Measurements from ENCODE around the gene AMH. TPM values are rescaled to one million over a fixed set of nuclear protein-coding genes. Genes with fewer than 3 reads are reported as not detected.

Gene AMH
- total RNA-seq, 1 donor from 2014 or later = 3.5 TPM

- peaks cover 41% of the 10 kb centered on the region for H3K79me2 ChIP-seq (ENCODE audit: low read depth)
- H2AFZ ChIP-seq (replicated peaks) = no peak overlapping the region
- H3K27ac ChIP-seq = no peak overlapping the region
- no peak for DNase-seq (ENCODE audit: low spot score)
- Mint-ChIP-seq H3K36me3 (no peaks in the 10 kb centered on the region), H3K9me3 (no peaks in the 10 kb centered on the region), H3K27ac (no peak overlapping the region), H3K27me3 (ENCODE audit: insufficient read depth, low read depth) (peaks cover 5% of the 10 kb centered on the region), H3K4me1 (peaks cover 22% of the 10 kb centered on the region), H3K4me3 (no peak overlapping the region)
- no peak overlapping the region for H3K4me2 ChIP-seq
- no peak overlapping the region for H3K9ac ChIP-seq
- H3K27me3 ChIP-seq = no peaks in the 10 kb centered on the region
- peaks cover 81% of the 10 kb centered on the region for H4K20me1 ChIP-seq (ENCODE audit: low read depth)
- H3K4me1 ChIP-seq = peaks cover 8% of the 10 kb centered on the region
- H3F3A ChIP-seq (ENCODE audit: low read depth) = peaks cover 6% of the 10 kb centered on the region
- no peaks in the 10 kb centered on the region for H3K36me3 ChIP-seq
- H3K4me3 ChIP-seq = no peak overlapping the region
- no peaks in the 10 kb centered on the region for H3K9me3 ChIP-seq (ENCODE audit: low read depth)
- TF ChIP-seq CTCF (IDR thresholded peaks at IDR 0.05) (no peak), EZH2 (IDR thresholded peaks at IDR 0.05) (no peak), EZH2phosphoT487 (IDR thresholded peaks at IDR 0.05) (no peak)
These were observed 3.9 kb upstream of the AMH start for GRCh38 chr19:2245273-2245672.

GRCh38 chr19:2246014-2246620, 3.0 kb upstream of the AMH start:
- Mint-ChIP-seq H3K4me3 (no peak overlapping the region), H3K36me3 (no peaks in the 10 kb centered on the region), H3K4me1 (peaks cover 13% of the 10 kb centered on the region), H3K9me3 (no peaks in the 10 kb centered on the region), H3K27ac (no peak overlapping the region), H3K27me3 (ENCODE audit: insufficient read depth, low read depth) (peaks cover 5% of the 10 kb centered on the region)
- Histone ChIP-seq H3K27me3 (no peaks in the 10 kb centered on the region), H3K79me2 (ENCODE audit: low read depth) (peaks cover 33% of the 10 kb centered on the region), H3K9ac (no peak overlapping the region), H3K4me3 (no peak overlapping the region), H3K4me1 (no peaks in the 10 kb centered on the region), H3K27ac (no peak overlapping the region), H3K9me3 (ENCODE audit: low read depth) (no peaks in the 10 kb centered on the region), H3F3A (ENCODE audit: low read depth) (peaks cover 6% of the 10 kb centered on the region), H3K36me3 (no peaks in the 10 kb centered on the region), H2AFZ (replicated peaks) (no peak overlapping the region), H3K4me2 (no peak overlapping the region), H4K20me1 (ENCODE audit: low read depth) (peaks cover 73% of the 10 kb centered on the region)
- DNase-seq (ENCODE audit: low spot score) = no peak
- TF ChIP-seq EZH2 (IDR thresholded peaks at IDR 0.05) = no peak
- TF ChIP-seq EZH2phosphoT487 (IDR thresholded peaks at IDR 0.05) = no peak
- TF ChIP-seq CTCF (IDR thresholded peaks at IDR 0.05) = no peak

- Mint-ChIP-seq H3K27ac (no peak overlapping the region), H3K4me3 (no peak overlapping the region), H3K4me1 (peaks cover 7% of the 10 kb centered on the region), H3K27me3 (ENCODE audit: insufficient read depth, low read depth) (peaks cover 5% of the 10 kb centered on the region), H3K9me3 (no peaks in the 10 kb centered on the region), H3K36me3 (no peaks in the 10 kb centered on the region)
- no peak overlapping the region for H3K4me3 ChIP-seq
- no peak overlapping the region for H3K4me2 ChIP-seq
- H3K36me3 ChIP-seq = no peaks in the 10 kb centered on the region
- H3K27me3 ChIP-seq = no peaks in the 10 kb centered on the region
- H2AFZ ChIP-seq (replicated peaks) = no peak overlapping the region
- TF ChIP-seq EZH2phosphoT487 (IDR thresholded peaks at IDR 0.05) = no peak
- H3K4me1 ChIP-seq = no peaks in the 10 kb centered on the region
- H3K9ac ChIP-seq = no peak overlapping the region
- peaks cover 65% of the 10 kb centered on the region for H4K20me1 ChIP-seq (ENCODE audit: low read depth)
- no peaks in the 10 kb centered on the region for H3K9me3 ChIP-seq (ENCODE audit: low read depth)
- H3K27ac ChIP-seq = no peak overlapping the region
- peaks cover 6% of the 10 kb centered on the region for H3F3A ChIP-seq (ENCODE audit: low read depth)
- no peak for DNase-seq (ENCODE audit: low spot score)
- H3K79me2 ChIP-seq (ENCODE audit: low read depth) = peaks cover 25% of the 10 kb centered on the region
These were observed 2.2 kb upstream of the AMH start for GRCh38 chr19:2246801-2247361.

- peaks cover 5% of the 10 kb centered on the region for H3K27me3 Mint-ChIP-seq (ENCODE audit: insufficient read depth, low read depth)
- no peak overlapping the region for H2AFZ ChIP-seq (replicated peaks)
- H3K4me2 ChIP-seq = no peak overlapping the region
- H3K36me3 ChIP-seq = no peaks in the 10 kb centered on the region
- H3K9me3 Mint-ChIP-seq = no peaks in the 10 kb centered on the region
- H3K27me3 ChIP-seq = peaks cover 2% of the 10 kb centered on the region
- no peak for DNase-seq (ENCODE audit: low spot score)
- H3F3A ChIP-seq (ENCODE audit: low read depth) = peaks cover 6% of the 10 kb centered on the region
- peaks cover 18% of the 10 kb centered on the region for H3K79me2 ChIP-seq (ENCODE audit: low read depth)
- no peak overlapping the region for H3K27ac ChIP-seq
- TF ChIP-seq CTCF (IDR thresholded peaks at IDR 0.05) (no peak), EZH2 (IDR thresholded peaks at IDR 0.05) (no peak), EZH2phosphoT487 (IDR thresholded peaks at IDR 0.05) (no peak)
- H3K27ac Mint-ChIP-seq = no peak overlapping the region
- H3K9ac ChIP-seq = no peak overlapping the region
- H3K4me1 Mint-ChIP-seq = peaks cover 2% of the 10 kb centered on the region
- H3K4me1 ChIP-seq = no peaks in the 10 kb centered on the region
- H3K9me3 ChIP-seq (ENCODE audit: low read depth) = no peaks in the 10 kb centered on the region
- H3K4me3 Mint-ChIP-seq = no peak overlapping the region
- no peak overlapping the region for H3K4me3 ChIP-seq
- H4K20me1 ChIP-seq (ENCODE audit: low read depth) = peaks cover 58% of the 10 kb centered on the region
- no peaks in the 10 kb centered on the region for H3K36me3 Mint-ChIP-seq
These were observed 1.6 kb upstream of the AMH start for GRCh38 chr19:2247433-2248101.
